ENCODE data around the gene SULF2. TPM values are rescaled to one million over a fixed set of nuclear protein-coding genes. Genes with fewer than 3 reads are reported as not detected.

The SULF2 gene
- total RNA-seq, 2 experiments from 2014 or later = 0.79 to 2.0 TPM

GRCh38 chr20:47660983-47661700, 124.1 kb downstream of the SULF2 start:
- H3K27ac Mint-ChIP-seq = no peak overlapping the region
- no peak overlapping the region for H3K4me3 Mint-ChIP-seq
- CTCF ChIA-PET = interaction anchor here (0.9 to 1.3 kb wide), 4 partner anchors 7 to 277 kb away, joined by 3 to 4 read pairs (median 3); no protein-coding TSS in a partner anchor

DNA sequence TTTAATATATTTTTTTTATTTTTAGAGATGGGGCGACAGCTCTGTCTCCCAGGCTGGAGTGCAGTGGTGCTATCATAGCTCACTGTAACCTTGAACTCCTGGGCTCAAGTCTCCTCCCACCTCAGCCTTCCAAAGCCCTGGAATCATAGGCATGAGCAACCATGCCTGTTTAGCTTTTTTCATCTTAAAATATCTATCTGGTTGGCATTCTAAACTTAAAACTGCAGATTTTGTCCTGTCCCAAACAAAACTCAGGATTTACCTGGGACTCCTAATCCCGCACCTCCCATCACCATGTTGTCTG, 124.7 kb downstream of the SULF2 start:
- no peaks in the 10 kb centered on the region for H3K27me3 Mint-ChIP-seq

More at GRCh38 chr20:47660983-47661700, 124.1 kb downstream of the SULF2 start:
- Mint-ChIP-seq H3K4me1 (peaks cover 6% of the 10 kb centered on the region), H3K9me3 (ENCODE audit: low read depth) (no peaks in the 10 kb centered on the region), H3K27me3 (no peaks in the 10 kb centered on the region), H3K36me3 (peaks cover 11% of the 10 kb centered on the region)
- DNase-seq (peak; percentile 34), ATAC-seq (no peak)

GRCh38 chr20:47659904-47660601, 125.2 kb downstream of the SULF2 start:
- H3K27ac Mint-ChIP-seq = no peak overlapping the region
- ATAC-seq = no peak

More for the DNA sequence above, 124.7 kb downstream of the SULF2 start:
- DNase-seq (no peak), ATAC-seq (no peak)
- H3K4me1 Mint-ChIP-seq = peaks cover 6% of the 10 kb centered on the region
- H3K27ac Mint-ChIP-seq = no peak overlapping the region
- no peak overlapping the region for H3K4me3 Mint-ChIP-seq
- peaks cover 12% of the 10 kb centered on the region for H3K36me3 Mint-ChIP-seq
- CTCF ChIA-PET = interaction anchor here (0.9 to 1.3 kb wide), 4 partner anchors 8 to 276 kb away, joined by 3 to 4 read pairs (median 3); no protein-coding TSS in a partner anchor
- H3K9me3 Mint-ChIP-seq (ENCODE audit: low read depth) = no peaks in the 10 kb centered on the region

DNA sequence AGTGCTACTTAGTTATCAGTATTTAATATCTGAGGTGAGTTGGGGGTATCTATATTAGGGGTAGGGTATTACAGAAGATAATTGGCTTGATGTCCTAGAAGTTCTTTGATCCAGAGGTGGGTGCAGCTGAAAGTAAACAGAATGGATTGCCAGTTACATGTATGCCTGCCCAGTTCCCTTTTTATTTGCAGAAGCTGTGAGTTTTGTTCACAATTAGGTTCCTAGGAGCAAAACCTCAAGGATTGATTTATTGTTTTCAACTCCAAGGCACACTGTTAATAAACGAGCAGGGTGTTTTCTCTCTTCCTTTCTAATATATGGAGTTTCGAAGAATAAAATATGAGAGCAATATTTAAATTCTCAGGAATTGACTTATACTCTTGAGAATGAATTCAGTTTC, 129.0 kb downstream of the SULF2 start:
- Mint-ChIP-seq H3K4me3 (no peak overlapping the region), H3K4me1 (no peaks in the 10 kb centered on the region), H3K27ac (no peak overlapping the region), H3K36me3 (peaks cover 35% of the 10 kb centered on the region), H3K9me3 (ENCODE audit: low read depth) (no peaks in the 10 kb centered on the region), H3K27me3 (no peaks in the 10 kb centered on the region)
- CTCF ChIA-PET = no interaction called here
- ATAC-seq (no peak), DNase-seq (no peak)

More at GRCh38 chr20:47659904-47660601, 125.2 kb downstream of the SULF2 start:
- H3K4me3 Mint-ChIP-seq = no peak overlapping the region
- peaks cover 16% of the 10 kb centered on the region for H3K36me3 Mint-ChIP-seq
- H3K27me3 Mint-ChIP-seq = no peaks in the 10 kb centered on the region
- H3K4me1 Mint-ChIP-seq = peaks cover 6% of the 10 kb centered on the region
- H3K9me3 Mint-ChIP-seq (ENCODE audit: low read depth) = no peaks in the 10 kb centered on the region
- CTCF ChIA-PET = interaction anchor here (0.9 to 1.4 kb wide), 7 partner anchors 8 to 960 kb away, joined by 3 to 4 read pairs (median 3); no protein-coding TSS in a partner anchor
- peak; percentile 18 for DNase-seq

DNA sequence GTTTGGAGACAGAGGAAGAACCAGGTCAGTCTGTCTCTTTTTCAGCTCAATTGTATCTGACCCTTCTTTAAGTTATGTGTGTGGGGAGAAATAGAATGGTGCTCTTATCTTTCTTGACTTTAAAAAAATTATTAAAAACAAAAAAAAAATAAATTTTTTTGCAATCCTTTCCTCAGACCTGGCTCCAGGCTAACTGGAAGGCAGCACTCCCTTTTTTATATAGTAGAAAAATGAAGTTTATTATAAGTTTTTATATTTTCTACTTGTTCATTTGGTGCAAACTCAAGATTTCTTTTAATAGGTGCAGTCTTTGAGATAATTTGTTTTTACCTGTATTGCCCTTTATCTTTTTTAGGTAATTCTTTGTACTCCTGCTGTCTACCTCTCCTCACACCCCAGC, 129.6 kb downstream of the SULF2 start:
- Mint-ChIP-seq H3K9me3 (ENCODE audit: low read depth) (no peaks in the 10 kb centered on the region), H3K36me3 (peaks cover 41% of the 10 kb centered on the region), H3K27me3 (no peaks in the 10 kb centered on the region), H3K4me1 (no peaks in the 10 kb centered on the region), H3K4me3 (no peak overlapping the region), H3K27ac (no peak overlapping the region)
- CTCF ChIA-PET = no interaction called here
- DNase-seq (no peak), ATAC-seq (no peak)

GRCh38 chr20:47654370-47654769, 130.9 kb downstream of the SULF2 start:
- H3K27ac Mint-ChIP-seq = no peak overlapping the region
- peaks cover 47% of the 10 kb centered on the region for H3K36me3 Mint-ChIP-seq
- no peaks in the 10 kb centered on the region for H3K27me3 Mint-ChIP-seq
- no peaks in the 10 kb centered on the region for H3K4me1 Mint-ChIP-seq
- DNase-seq = no peak
- CTCF ChIA-PET = no interaction called here
- ATAC-seq = no peak
- no peak overlapping the region for H3K4me3 Mint-ChIP-seq
- no peaks in the 10 kb centered on the region for H3K9me3 Mint-ChIP-seq (ENCODE audit: low read depth)

DNA sequence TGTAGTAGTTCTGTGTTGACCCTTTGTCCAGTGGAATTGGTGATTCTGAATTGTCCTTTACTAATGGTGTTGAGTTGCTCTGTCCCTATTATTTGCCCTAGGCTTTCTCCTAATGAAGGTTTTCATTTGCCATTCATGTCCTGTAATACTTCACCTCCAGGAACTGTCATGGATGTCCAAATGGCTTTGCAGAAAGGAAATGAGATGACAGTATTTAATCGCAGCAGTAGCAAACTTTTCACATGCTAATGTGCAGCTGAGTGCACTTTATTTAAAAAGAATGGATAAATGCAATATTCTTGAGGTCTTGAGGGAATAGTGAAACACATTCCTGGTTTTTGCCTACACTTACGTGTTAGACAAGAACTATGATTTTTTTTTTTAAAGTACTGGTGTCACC, 131.4 kb downstream of the SULF2 start:
- CTCF ChIA-PET = interaction anchor here (0.7 kb wide), 1 partner anchor 70 kb away, joined by 3 read pairs; no protein-coding TSS in a partner anchor
- H3K36me3 Mint-ChIP-seq = peaks cover 50% of the 10 kb centered on the region
- DNase-seq = no peak

DNA sequence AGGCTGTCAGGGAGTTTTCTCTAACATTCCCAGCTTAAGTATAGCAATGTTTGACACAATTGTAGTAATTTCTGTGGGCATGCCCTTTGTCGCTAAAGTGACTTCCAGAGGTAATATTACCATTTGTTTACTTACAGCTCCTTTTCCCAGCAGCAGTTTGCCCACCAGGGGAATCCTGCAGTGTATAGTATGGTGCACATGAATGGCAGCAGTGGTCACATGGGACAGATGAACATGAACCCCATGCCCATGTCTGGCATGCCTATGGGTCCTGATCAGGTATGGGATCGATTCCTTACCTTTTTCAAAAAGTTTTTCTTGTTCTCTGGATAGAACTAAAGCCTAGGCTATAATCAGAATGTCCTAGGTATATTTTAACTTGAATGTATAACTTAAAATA, 132.5 kb downstream of the SULF2 start:
- no peak for ATAC-seq
- CTCF ChIA-PET = interaction anchor here (0.6 kb wide), 1 partner anchor 62 kb away, joined by 3 read pairs; no protein-coding TSS in a partner anchor
- Mint-ChIP-seq H3K27ac (no peak overlapping the region), H3K36me3 (peaks cover 51% of the 10 kb centered on the region), H3K4me3 (no peak overlapping the region), H3K4me1 (no peaks in the 10 kb centered on the region), H3K27me3 (no peaks in the 10 kb centered on the region), H3K9me3 (ENCODE audit: low read depth) (no peaks in the 10 kb centered on the region)
- no peak for DNase-seq

More for the DNA sequence above, 131.4 kb downstream of the SULF2 start:
- H3K9me3 Mint-ChIP-seq (ENCODE audit: low read depth) = no peaks in the 10 kb centered on the region
- no peaks in the 10 kb centered on the region for H3K27me3 Mint-ChIP-seq
- H3K4me3 Mint-ChIP-seq = no peak overlapping the region
- ATAC-seq = no peak
- no peaks in the 10 kb centered on the region for H3K4me1 Mint-ChIP-seq
- no peak overlapping the region for H3K27ac Mint-ChIP-seq

DNA sequence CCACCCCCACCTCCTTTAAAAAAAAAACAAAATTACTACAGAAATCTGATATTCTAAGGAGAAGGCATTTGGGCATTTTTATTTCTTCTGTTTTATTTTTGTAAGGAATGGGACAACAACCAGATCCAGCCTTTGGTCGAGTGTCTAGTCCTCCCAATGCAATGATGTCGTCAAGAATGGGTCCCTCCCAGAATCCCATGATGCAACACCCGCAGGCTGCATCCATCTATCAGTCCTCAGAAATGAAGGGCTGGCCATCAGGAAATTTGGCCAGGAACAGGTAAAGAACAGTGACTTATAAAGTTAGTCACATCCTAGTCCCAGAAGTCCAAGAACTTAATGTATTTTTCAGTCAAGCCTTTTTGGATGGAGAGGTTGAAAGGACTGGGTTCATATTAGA, 133.0 kb downstream of the SULF2 start:
- Mint-ChIP-seq H3K27me3 (no peaks in the 10 kb centered on the region), H3K4me3 (no peak overlapping the region), H3K4me1 (no peaks in the 10 kb centered on the region), H3K36me3 (peaks cover 52% of the 10 kb centered on the region), H3K27ac (no peak overlapping the region), H3K9me3 (ENCODE audit: low read depth) (no peaks in the 10 kb centered on the region)
- DNase-seq (no peak), ATAC-seq (no peak)
- CTCF ChIA-PET = no interaction called here

DNA sequence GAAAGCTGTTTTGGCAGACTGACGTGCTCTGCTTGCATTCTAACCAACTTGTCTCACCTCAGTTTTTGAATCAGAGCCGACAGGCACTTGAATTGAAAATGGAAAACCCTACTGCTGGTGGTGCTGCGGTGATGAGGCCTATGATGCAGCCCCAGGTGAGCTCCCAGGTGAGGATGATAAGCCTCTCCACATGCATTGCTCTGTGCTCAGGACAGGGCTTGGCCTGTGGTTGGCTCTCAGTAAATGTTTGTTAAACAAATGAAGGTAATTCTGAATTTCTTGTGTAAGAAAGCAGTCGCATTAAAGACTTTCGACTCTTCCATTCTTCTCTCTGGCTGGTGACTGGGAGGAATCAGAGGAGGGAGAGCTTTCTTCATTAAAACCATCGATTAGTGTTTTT, 136.3 kb downstream of the SULF2 start:
- ATAC-seq (no peak), DNase-seq (no peak)
- Mint-ChIP-seq H3K36me3 (peaks cover 54% of the 10 kb centered on the region), H3K4me1 (no peaks in the 10 kb centered on the region), H3K4me3 (no peak overlapping the region), H3K27ac (no peak overlapping the region), H3K9me3 (ENCODE audit: low read depth) (no peaks in the 10 kb centered on the region), H3K27me3 (no peaks in the 10 kb centered on the region)
- CTCF ChIA-PET = no interaction called here

GRCh38 chr20:47647994-47648393, 137.3 kb downstream of the SULF2 start:
- ATAC-seq (no peak), DNase-seq (no peak)
- H3K27me3 Mint-ChIP-seq = no peaks in the 10 kb centered on the region
- H3K36me3 Mint-ChIP-seq = peaks cover 56% of the 10 kb centered on the region
- no peak overlapping the region for H3K27ac Mint-ChIP-seq
- CTCF ChIA-PET = interaction anchor here (0.6 kb wide), 1 partner anchor 1419 kb away, joined by 4 read pairs; no protein-coding TSS in a partner anchor
- H3K4me1 Mint-ChIP-seq = no peaks in the 10 kb centered on the region
- no peaks in the 10 kb centered on the region for H3K9me3 Mint-ChIP-seq (ENCODE audit: low read depth)
- H3K4me3 Mint-ChIP-seq = no peak overlapping the region

DNA sequence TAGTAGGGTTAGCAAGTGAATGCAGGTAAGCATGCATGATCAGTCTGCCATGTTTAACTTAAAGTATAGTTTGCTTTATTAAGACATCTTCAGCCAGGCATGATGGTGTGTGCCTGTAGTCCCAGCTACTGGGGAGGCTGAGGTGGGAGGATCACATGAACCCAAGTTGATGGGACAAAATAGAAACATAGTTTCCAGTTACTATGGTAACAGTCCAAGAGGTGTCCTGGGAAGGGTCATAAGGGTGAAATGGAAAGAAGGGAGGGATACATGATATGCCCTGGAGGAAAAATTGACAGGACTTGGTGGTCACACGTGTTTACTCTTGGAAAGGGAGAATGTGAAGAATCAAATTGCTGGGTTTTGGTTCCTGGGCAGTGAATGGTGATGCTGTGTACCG, 139.6 kb downstream of the SULF2 start:
- H3K4me3 Mint-ChIP-seq = no peak overlapping the region
- CTCF ChIA-PET = no interaction called here
- H3K27me3 Mint-ChIP-seq = no peaks in the 10 kb centered on the region
- H3K4me1 Mint-ChIP-seq = no peaks in the 10 kb centered on the region
- no peak overlapping the region for H3K27ac Mint-ChIP-seq
- H3K9me3 Mint-ChIP-seq (ENCODE audit: low read depth) = no peaks in the 10 kb centered on the region
- no peak for DNase-seq
- peaks cover 56% of the 10 kb centered on the region for H3K36me3 Mint-ChIP-seq
- no peak for ATAC-seq

DNA sequence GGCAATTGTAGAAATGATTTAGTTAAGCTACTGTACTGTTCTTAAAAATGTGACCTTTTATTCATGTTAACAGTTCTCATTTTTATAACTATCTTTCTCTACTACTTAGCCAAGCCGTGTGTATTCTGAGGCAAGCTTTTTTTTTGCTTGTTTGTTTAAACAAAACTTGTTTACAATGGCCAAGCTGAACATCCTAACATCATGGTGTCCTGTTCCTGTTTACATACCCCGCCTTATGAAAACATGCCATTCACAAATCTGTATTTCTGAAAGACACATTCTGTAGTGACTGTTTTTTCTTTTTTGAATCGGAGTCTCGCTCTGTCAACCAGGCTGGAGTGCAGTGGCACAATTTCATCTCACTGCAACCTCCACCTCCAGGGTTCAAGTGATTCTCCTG, 142.7 kb downstream of the SULF2 start:
- CTCF ChIA-PET = interaction anchor here (0.9 kb wide), 1 partner anchor 21 kb away, joined by 3 read pairs; no protein-coding TSS in a partner anchor
- Mint-ChIP-seq H3K27me3 (no peaks in the 10 kb centered on the region), H3K9me3 (ENCODE audit: low read depth) (no peaks in the 10 kb centered on the region), H3K27ac (no peak overlapping the region), H3K4me3 (no peak overlapping the region), H3K36me3 (peaks cover 57% of the 10 kb centered on the region), H3K4me1 (no peaks in the 10 kb centered on the region)
- no peak for DNase-seq
- ATAC-seq = no peak

DNA sequence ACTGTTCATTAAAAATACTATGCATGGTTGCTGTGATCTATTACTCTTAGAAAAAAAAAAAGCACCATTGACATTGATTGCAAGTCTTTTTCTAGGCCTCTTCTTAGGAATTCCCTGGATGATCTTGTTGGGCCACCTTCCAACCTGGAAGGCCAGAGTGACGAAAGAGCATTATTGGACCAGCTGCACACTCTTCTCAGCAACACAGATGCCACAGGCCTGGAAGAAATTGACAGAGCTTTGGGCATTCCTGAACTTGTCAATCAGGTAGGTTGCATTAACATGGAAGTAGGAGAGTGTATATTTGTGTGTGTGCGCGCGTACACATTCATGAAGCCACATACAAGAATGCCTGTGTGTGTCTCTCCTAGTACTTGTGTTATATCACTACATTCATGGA, 143.2 kb downstream of the SULF2 start:
- CTCF ChIA-PET = interaction anchor here (0.9 kb wide), 1 partner anchor 21 kb away, joined by 3 read pairs; no protein-coding TSS in a partner anchor
- ATAC-seq (no peak), DNase-seq (no peak)

More for the DNA sequence above, 143.2 kb downstream of the SULF2 start:
- Mint-ChIP-seq H3K4me3 (no peak overlapping the region), H3K27me3 (no peaks in the 10 kb centered on the region), H3K4me1 (no peaks in the 10 kb centered on the region), H3K27ac (no peak overlapping the region), H3K36me3 (peaks cover 59% of the 10 kb centered on the region), H3K9me3 (ENCODE audit: low read depth) (no peaks in the 10 kb centered on the region)

Data from activated CD8-positive, alpha-beta memory T cell treated with anti-CD3 and anti-CD28 coated beads, Interleukin-2, amount 10 ng/mL, durations not matched to agents 7 days and 5 days (primary cell).